HL-60 (cell line): Measurements from ENCODE around the gene RAMP3.

Experiments used
- CTCF ChIP-seq: IDR thresholded peaks from one replicate; pipeline ENCODE4 v1.5.1; 2011; ENCODE audit warnings: low read length, control low read depth, inconsistent platforms; ENCODE audit not compliant: insufficient read depth
- GABPA ChIP-seq: IDR thresholded peaks from 2 replicates; pipeline ENCODE4 v1.6.1; 2012; ENCODE audit warnings: low read depth
- POLR2AphosphoS5 ChIP-seq: IDR thresholded peaks from 2 replicates; pipeline ENCODE4 v1.6.1; 2012; ENCODE audit warnings: low read depth
- REST ChIP-seq: IDR thresholded peaks from 2 replicates; pipeline ENCODE4 v1.6.1; 2012; ENCODE audit warnings: low read depth; ENCODE audit not compliant: insufficient replicate concordance
- SPI1 ChIP-seq: IDR thresholded peaks from 2 replicates; pipeline ENCODE4 v1.6.1; 2012; ENCODE audit warnings: low read depth, mild to moderate bottlenecking, borderline replicate concordance

GRCh38 chr7:45217358-45217757, 59.8 kb downstream of the RAMP3 start:
- TF ChIP-seq CTCF (peak; percentile 27), GABPA (no peak), POLR2AphosphoS5 (no peak), REST (no peak), SPI1 (no peak)
